ENCODE data around the gene ZPBP. TPM values are rescaled to one million over a fixed set of nuclear protein-coding genes. Genes with fewer than 3 reads are reported as not detected.
A peak's percentile ranks its signal among the peaks of the same experiment; 100 is the strongest.

ZPBP gene
- total RNA-seq, result 0.21 TPM
- polyA plus RNA-seq, result not detected

DNA sequence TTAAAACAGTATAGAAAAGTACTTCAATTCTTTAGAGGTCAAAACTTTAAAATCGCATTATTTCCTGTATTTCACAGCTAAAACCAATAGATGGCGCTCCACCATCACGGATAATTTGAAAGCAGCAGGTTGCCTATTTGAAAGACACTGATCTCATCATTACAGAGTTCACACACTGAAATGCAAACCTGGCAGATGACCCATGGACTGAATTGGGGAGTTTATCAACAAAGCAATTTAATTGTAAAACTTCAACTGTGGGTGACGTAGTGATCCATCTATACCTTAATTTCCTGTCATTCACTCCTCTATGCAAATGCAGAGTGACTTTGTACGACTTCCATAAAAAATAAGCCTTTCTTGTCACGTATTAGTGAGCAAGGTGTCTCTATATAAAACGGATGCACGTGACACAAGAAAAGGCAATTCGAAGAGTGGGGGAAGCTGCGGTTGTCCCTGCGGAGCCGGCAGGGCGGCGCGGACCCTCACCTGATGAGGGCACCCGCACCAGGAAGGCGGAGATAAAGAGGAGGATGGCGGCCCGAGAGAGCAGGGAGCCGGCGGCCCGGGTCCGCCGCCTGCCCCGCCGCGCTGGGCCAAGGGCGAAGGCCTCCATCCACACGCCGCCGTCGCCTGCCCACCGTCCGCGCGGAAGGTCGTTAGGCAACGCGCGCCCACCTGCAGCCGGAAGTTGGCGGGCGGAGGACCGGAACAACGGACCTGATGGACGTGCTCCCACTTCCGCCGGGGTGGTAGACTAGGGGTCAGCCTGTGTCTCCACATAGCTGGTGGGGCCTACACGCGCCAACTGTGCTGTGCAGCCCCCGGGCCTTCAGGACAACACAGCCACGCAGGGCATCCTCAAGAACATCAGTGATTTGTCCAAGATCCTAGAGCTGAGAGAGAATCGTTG, at the start of gene ZPBP:
Gene ZPBP (minus strand): TSS at position 668 of the 913 bp plus-strand sequence. CDS start 52 bp downstream, at position 616.
- no peaks in the 10 kb centered on the region for H3K4me1 ChIP-seq (ENCODE audit: insufficient read depth)
- no peak within 1 kb of the TSS for H3K27ac ChIP-seq (ENCODE audit: low read depth)
- no peaks in the 10 kb centered on the region for H3K36me3 ChIP-seq (ENCODE audit: insufficient read depth)
- peak; percentile 43 for DNase-seq (ENCODE audit: extremely low spot score)
- H3K4me3 ChIP-seq (ENCODE audit: low read depth, low read length), result peak within 1 kb of the TSS; percentile 38
- 12% methylated on average over 53 of the region's 53 CpGs for WGBS

DNA sequence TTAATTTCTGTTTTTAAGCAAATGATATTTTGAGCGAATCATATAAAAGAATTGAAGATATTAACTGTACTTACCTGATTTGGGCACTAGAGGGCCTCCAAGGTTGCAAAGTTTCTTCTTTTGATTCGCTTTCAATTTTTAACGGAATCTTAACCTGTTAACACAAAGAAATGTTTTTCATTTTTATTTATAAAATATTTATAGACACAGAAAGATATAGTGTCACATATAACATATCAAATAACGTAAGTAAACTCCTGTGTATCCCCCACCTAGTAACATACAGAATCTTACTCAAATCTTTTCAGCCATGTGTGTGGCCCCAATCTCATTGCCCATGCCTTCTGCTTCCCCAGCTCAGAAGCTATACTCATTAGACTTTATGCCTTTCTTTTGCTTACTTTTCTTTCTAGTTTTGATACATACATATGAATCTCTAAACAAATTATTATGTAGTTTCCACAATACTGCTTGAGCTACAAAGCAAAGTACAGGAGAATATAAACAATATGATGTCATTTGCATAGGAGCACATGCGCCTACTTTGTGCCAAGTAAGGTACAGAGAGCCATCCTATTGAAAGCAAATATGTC, 49.5 kb upstream of the ZPBP start:
- DNase-seq (ENCODE audit: extremely low spot score), result no peak
- no peaks in the 10 kb centered on the region for H3K36me3 ChIP-seq (ENCODE audit: insufficient read depth)
- 21% methylated on average over 5 of the region's 5 CpGs for WGBS

GRCh38 chr7:50141854-50142253, 48.8 kb upstream of the ZPBP start:
- Histone ChIP-seq H3K36me3 (ENCODE audit: insufficient read depth) (no peaks in the 10 kb centered on the region), H3K27ac (ENCODE audit: low read depth) (no peak overlapping the region), H3K4me3 (ENCODE audit: low read depth, low read length) (no peak overlapping the region), H3K4me1 (ENCODE audit: insufficient read depth) (no peaks in the 10 kb centered on the region)
- WGBS, result 70% methylated on average over 12 of the region's 12 CpGs
- DNase-seq (ENCODE audit: extremely low spot score), result no peak

More for the DNA sequence above, 49.5 kb upstream of the ZPBP start:
- Histone ChIP-seq H3K4me3 (ENCODE audit: low read depth, low read length) (no peak overlapping the region), H3K4me1 (ENCODE audit: insufficient read depth) (no peaks in the 10 kb centered on the region), H3K27ac (ENCODE audit: low read depth) (no peak overlapping the region)

GRCh38 chr7:50141131-50141530, 48.1 kb upstream of the ZPBP start:
- no peak overlapping the region for H3K4me3 ChIP-seq (ENCODE audit: low read depth, low read length)
- H3K4me1 ChIP-seq (ENCODE audit: insufficient read depth), result no peaks in the 10 kb centered on the region
- DNase-seq (ENCODE audit: extremely low spot score), result no peak
- WGBS, result 38% methylated on average over 5 of the region's 5 CpGs
- no peak overlapping the region for H3K27ac ChIP-seq (ENCODE audit: low read depth)
- no peaks in the 10 kb centered on the region for H3K36me3 ChIP-seq (ENCODE audit: insufficient read depth)

DNA sequence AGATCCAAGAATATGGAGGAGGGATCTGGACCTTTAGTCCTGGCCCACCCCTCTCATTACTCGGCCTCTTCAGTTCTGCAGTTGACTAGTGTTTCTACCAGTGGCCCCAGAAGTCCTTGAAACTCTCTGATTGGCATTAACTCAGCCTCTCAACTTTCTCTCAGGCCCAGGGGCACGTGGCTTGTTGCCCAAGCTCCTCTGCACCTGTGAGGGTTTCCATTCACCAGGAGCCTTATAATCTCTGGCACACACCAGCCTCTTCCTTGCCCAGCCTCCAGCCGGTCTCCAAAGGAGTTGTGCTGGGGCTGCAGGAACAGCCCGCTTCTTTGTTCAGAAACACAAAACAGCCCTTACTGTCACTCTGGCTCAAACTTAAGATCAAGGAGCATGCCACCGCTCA, 47.6 kb upstream of the ZPBP start:
- no peaks in the 10 kb centered on the region for H3K36me3 ChIP-seq (ENCODE audit: insufficient read depth)
- WGBS, result 74% methylated on average over 5 of the region's 5 CpGs
- no peak overlapping the region for H3K27ac ChIP-seq (ENCODE audit: low read depth)
- no peak for DNase-seq (ENCODE audit: extremely low spot score)
- H3K4me1 ChIP-seq (ENCODE audit: insufficient read depth), result no peaks in the 10 kb centered on the region
- no peak overlapping the region for H3K4me3 ChIP-seq (ENCODE audit: low read depth, low read length)

GRCh38 chr7:50138101-50138500, 45.1 kb upstream of the ZPBP start:
- Histone ChIP-seq H3K4me3 (ENCODE audit: low read depth, low read length) (no peak overlapping the region), H3K4me1 (ENCODE audit: insufficient read depth) (no peaks in the 10 kb centered on the region), H3K27ac (ENCODE audit: low read depth) (no peak overlapping the region), H3K36me3 (ENCODE audit: insufficient read depth) (no peaks in the 10 kb centered on the region)
- 75% methylated on average over 1 of the region's 1 CpG for WGBS
- no peak for DNase-seq (ENCODE audit: extremely low spot score)

GRCh38 chr7:50125766-50126165, 32.7 kb upstream of the ZPBP start:
- no peak overlapping the region for H3K4me3 ChIP-seq (ENCODE audit: low read depth, low read length)
- no peaks in the 10 kb centered on the region for H3K36me3 ChIP-seq (ENCODE audit: insufficient read depth)
- no peak overlapping the region for H3K27ac ChIP-seq (ENCODE audit: low read depth)
- no peak for DNase-seq (ENCODE audit: extremely low spot score)
- no peaks in the 10 kb centered on the region for H3K4me1 ChIP-seq (ENCODE audit: insufficient read depth)
- WGBS, result 77% methylated on average over 1 of the region's 1 CpG

DNA sequence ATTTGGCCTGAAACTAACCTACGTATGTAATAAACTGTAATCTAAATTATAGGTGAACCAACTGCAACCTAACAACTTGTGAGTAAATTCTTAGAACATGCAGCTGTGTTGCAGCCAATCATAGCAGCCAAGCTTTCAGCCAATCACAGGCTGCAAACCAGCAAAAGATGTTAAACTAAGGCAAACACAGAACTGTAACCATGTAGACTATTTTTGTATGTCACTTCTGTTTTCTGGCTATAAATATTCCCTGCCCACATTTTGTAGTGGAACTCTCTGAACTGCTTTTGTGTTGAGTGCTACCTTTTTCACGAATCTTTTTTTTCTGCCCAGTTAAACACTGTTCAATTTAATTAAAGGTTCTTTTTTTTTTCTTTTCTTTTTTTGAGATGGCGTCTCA, 28.2 kb upstream of the ZPBP start:
- Histone ChIP-seq H3K4me1 (ENCODE audit: insufficient read depth) (no peaks in the 10 kb centered on the region), H3K4me3 (ENCODE audit: low read depth, low read length) (no peak overlapping the region), H3K36me3 (ENCODE audit: insufficient read depth) (no peaks in the 10 kb centered on the region), H3K27ac (ENCODE audit: low read depth) (no peak overlapping the region)
- DNase-seq (ENCODE audit: extremely low spot score), result no peak
- WGBS, result 81% methylated on average over 3 of the region's 3 CpGs

- Histone ChIP-seq H3K4me1 (ENCODE audit: insufficient read depth) (no peaks in the 10 kb centered on the region), H3K4me3 (ENCODE audit: low read depth, low read length) (no peak overlapping the region), H3K27ac (ENCODE audit: low read depth) (no peak overlapping the region), H3K36me3 (ENCODE audit: insufficient read depth) (no peaks in the 10 kb centered on the region)
- no peak for DNase-seq (ENCODE audit: extremely low spot score)
- 70% methylated on average over 9 of the region's 9 CpGs for WGBS
Observed at GRCh38 chr7:50119815-50120637, 27.0 kb upstream of the ZPBP start.

DNA sequence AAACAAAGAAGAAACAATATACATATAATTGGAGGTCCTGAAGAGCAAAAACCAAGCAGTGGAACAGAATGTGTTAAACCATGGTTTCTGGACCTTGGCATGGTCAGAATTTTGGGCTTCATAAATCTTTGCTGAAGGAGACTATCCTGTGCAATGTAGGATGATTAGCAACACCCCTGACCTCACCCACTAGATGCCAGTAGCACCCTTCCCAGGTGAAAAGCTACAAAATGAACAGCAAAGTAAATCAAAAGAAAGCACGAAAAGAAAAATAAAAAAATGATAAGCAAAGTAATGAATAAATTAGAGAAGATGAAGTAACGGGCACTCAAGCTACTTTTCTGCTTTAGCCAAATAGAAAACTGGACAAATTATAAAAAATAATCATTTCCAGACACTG, 19.2 kb upstream of the ZPBP start:
- no peak overlapping the region for H3K4me3 ChIP-seq (ENCODE audit: low read depth, low read length)
- H3K27ac ChIP-seq (ENCODE audit: low read depth), result no peak overlapping the region
- H3K36me3 ChIP-seq (ENCODE audit: insufficient read depth), result no peaks in the 10 kb centered on the region
- no peaks in the 10 kb centered on the region for H3K4me1 ChIP-seq (ENCODE audit: insufficient read depth)
- DNase-seq (ENCODE audit: extremely low spot score), result no peak
- WGBS, result 82% methylated on average over 2 of the region's 2 CpGs

GRCh38 chr7:50101873-50102272, 8.8 kb upstream of the ZPBP start:
- Histone ChIP-seq H3K27ac (ENCODE audit: low read depth) (no peak overlapping the region), H3K4me1 (ENCODE audit: insufficient read depth) (no peaks in the 10 kb centered on the region), H3K4me3 (ENCODE audit: low read depth, low read length) (no peak overlapping the region), H3K36me3 (ENCODE audit: insufficient read depth) (no peaks in the 10 kb centered on the region)
- no peak for DNase-seq (ENCODE audit: extremely low spot score)
- 86% methylated on average over 15 of the region's 15 CpGs for WGBS

- Histone ChIP-seq H3K36me3 (ENCODE audit: insufficient read depth) (no peaks in the 10 kb centered on the region), H3K4me1 (ENCODE audit: insufficient read depth) (no peaks in the 10 kb centered on the region), H3K4me3 (ENCODE audit: low read depth, low read length) (no peak overlapping the region), H3K27ac (ENCODE audit: low read depth) (no peak overlapping the region)
- DNase-seq (ENCODE audit: extremely low spot score), result no peak
- WGBS, result 86% methylated on average over 1 of the region's 1 CpG
Observed at GRCh38 chr7:50095634-50096033, 2.6 kb upstream of the ZPBP start.

DNA sequence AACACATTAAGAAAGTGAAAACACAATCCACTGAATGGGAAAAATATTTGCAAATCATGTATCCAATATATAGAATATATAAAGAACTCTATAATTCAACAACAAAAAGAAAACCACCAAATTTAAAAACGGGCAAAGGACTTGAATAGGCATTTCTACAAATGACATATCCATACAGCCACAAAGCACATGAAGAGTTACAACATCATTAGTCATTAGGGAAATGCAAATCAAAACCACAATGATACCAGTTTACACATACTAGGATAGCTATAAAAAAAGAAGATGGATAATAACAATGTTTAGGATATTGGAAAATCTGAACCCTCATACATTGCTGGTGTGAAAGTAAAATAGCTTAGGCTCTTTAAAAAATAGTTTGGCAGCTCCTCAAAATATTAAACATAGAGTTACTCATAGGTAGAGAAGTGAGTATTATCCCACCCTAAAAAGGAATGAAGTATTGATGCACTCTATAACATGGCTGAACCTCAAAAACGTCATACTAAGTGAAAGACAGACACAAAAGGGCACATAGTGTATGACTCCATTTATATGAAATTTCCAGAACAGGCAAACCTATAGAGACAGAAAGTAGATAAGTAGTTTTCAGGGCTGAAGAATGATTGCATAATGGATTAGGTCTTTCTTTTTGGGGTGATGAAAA, 4.5 kb downstream of the ZPBP start:
- Histone ChIP-seq H3K27ac (ENCODE audit: low read depth) (no peak overlapping the region), H3K4me3 (ENCODE audit: low read depth, low read length) (no peak overlapping the region), H3K4me1 (ENCODE audit: insufficient read depth) (no peaks in the 10 kb centered on the region), H3K36me3 (ENCODE audit: insufficient read depth) (no peaks in the 10 kb centered on the region)
- no peak for DNase-seq (ENCODE audit: extremely low spot score)
- 0% methylated on average over 2 of the region's 2 CpGs for WGBS

Data from urinary bladder (tissue), 4 donors.